KOPT-K1 (cell line): ENCODE data around the gene ST6GALNAC5.

Experiments
- H3K27ac ChIP-seq: fragments of 200-600 bp; sonication (generic); 2 replicates; pipeline ENCODE4 v1.5.1; 2016; ENCODE audit warnings: antibody characterized with exemption, mild to moderate bottlenecking, low read depth, low read length; ENCODE audit not compliant: poor library complexity, severe bottlenecking
- H3K36me3 ChIP-seq: fragments of 200-600 bp; sonication (generic); 2 replicates; pipeline ENCODE4 v1.5.1; 2017; ENCODE audit warnings: antibody characterized with exemption, mild to moderate bottlenecking, low read length, moderate library complexity; ENCODE audit not compliant: insufficient read depth
- H3K9me3 ChIP-seq: fragments of 200-600 bp; sonication (generic); 2 replicates; pipeline ENCODE4 v1.5.1; 2017; ENCODE audit warnings: antibody characterized with exemption, low read length, mild to moderate bottlenecking; ENCODE audit not compliant: insufficient read depth, poor library complexity, severe bottlenecking

Gene ST6GALNAC5

GRCh38 chr1:76881762-76882161 is 14.5 kb downstream of the ST6GALNAC5 start:
- H3K27ac ChIP-seq, result no peak overlapping the region
- no peaks in the 10 kb centered on the region for H3K9me3 ChIP-seq
- no peaks in the 10 kb centered on the region for H3K36me3 ChIP-seq

- Histone ChIP-seq H3K27ac (no peak overlapping the region), H3K36me3 (no peaks in the 10 kb centered on the region)
Observed at GRCh38 chr1:76891931-76892622, 24.8 kb downstream of the ST6GALNAC5 start.

GRCh38 chr1:76892675-76893074 is 25.4 kb downstream of the ST6GALNAC5 start:
- Histone ChIP-seq H3K27ac (no peak overlapping the region), H3K36me3 (no peaks in the 10 kb centered on the region), H3K9me3 (no peaks in the 10 kb centered on the region)

More at GRCh38 chr1:76891931-76892622, 24.8 kb downstream of the ST6GALNAC5 start:
- H3K9me3 ChIP-seq, result no peaks in the 10 kb centered on the region

GRCh38 chr1:76901158-76901767 is 34.0 kb downstream of the ST6GALNAC5 start:
- H3K27ac ChIP-seq, result no peak overlapping the region
- no peaks in the 10 kb centered on the region for H3K9me3 ChIP-seq
- no peaks in the 10 kb centered on the region for H3K36me3 ChIP-seq

GRCh38 chr1:76905876-76906595 is 38.8 kb downstream of the ST6GALNAC5 start:
- H3K36me3 ChIP-seq, result no peaks in the 10 kb centered on the region
- no peaks in the 10 kb centered on the region for H3K9me3 ChIP-seq
- no peak overlapping the region for H3K27ac ChIP-seq

- Histone ChIP-seq H3K27ac (no peak overlapping the region), H3K36me3 (no peaks in the 10 kb centered on the region), H3K9me3 (no peaks in the 10 kb centered on the region)
Observed at GRCh38 chr1:76909311-76909710, 42.0 kb downstream of the ST6GALNAC5 start.

- H3K36me3 ChIP-seq, result no peaks in the 10 kb centered on the region
- no peak overlapping the region for H3K27ac ChIP-seq
- H3K9me3 ChIP-seq, result no peaks in the 10 kb centered on the region
Observed at GRCh38 chr1:76919085-76919484, 51.8 kb downstream of the ST6GALNAC5 start.

GRCh38 chr1:76921590-76921989 is 54.3 kb downstream of the ST6GALNAC5 start:
- Histone ChIP-seq H3K36me3 (no peaks in the 10 kb centered on the region), H3K9me3 (no peaks in the 10 kb centered on the region), H3K27ac (no peak overlapping the region)

GRCh38 chr1:76925825-76926224 is 58.5 kb downstream of the ST6GALNAC5 start:
- Histone ChIP-seq H3K27ac (no peak overlapping the region), H3K36me3 (no peaks in the 10 kb centered on the region), H3K9me3 (peaks cover 1% of the 10 kb centered on the region)

GRCh38 chr1:76928522-76928921 is 61.2 kb downstream of the ST6GALNAC5 start:
- H3K9me3 ChIP-seq, result peaks cover 4% of the 10 kb centered on the region
- H3K27ac ChIP-seq, result no peak overlapping the region
- no peaks in the 10 kb centered on the region for H3K36me3 ChIP-seq

GRCh38 chr1:76929136-76929535 is 61.9 kb downstream of the ST6GALNAC5 start:
- Histone ChIP-seq H3K9me3 (peaks cover 4% of the 10 kb centered on the region), H3K27ac (no peak overlapping the region), H3K36me3 (no peaks in the 10 kb centered on the region)

- H3K27ac ChIP-seq, result no peak overlapping the region
- H3K9me3 ChIP-seq, result peaks cover 4% of the 10 kb centered on the region
- no peaks in the 10 kb centered on the region for H3K36me3 ChIP-seq
Observed at GRCh38 chr1:76933847-76934815, 66.9 kb downstream of the ST6GALNAC5 start.

GRCh38 chr1:76938304-76938703 is 71.0 kb downstream of the ST6GALNAC5 start:
- Histone ChIP-seq H3K36me3 (no peaks in the 10 kb centered on the region), H3K9me3 (no peaks in the 10 kb centered on the region), H3K27ac (no peak overlapping the region)

GRCh38 chr1:76939050-76939816 is 72.0 kb downstream of the ST6GALNAC5 start:
- Histone ChIP-seq H3K27ac (no peak overlapping the region), H3K9me3 (no peaks in the 10 kb centered on the region), H3K36me3 (no peaks in the 10 kb centered on the region)
